H1 (cell line): Measurements from ENCODE around the gene IL22RA2. TPM values are rescaled to one million over a fixed set of nuclear protein-coding genes. Genes with fewer than 3 reads are reported as not detected.

ENCODE experiments used
- CTCF ChIA-PET: fragments of 300-600 bp; sonication (Branson Sonifier 250); formaldehyde crosslinking; loops from one replicate; lab custom pipeline; 2021; ENCODE audit not compliant: partially characterized antibody; lab: Charles Lee
- POLR2A ChIA-PET: fragments of 300-600 bp; sonication (Branson Sonifier 250); formaldehyde crosslinking; loops from one replicate; lab custom pipeline; 2021; ENCODE audit warnings: inconsistent platforms; ENCODE audit not compliant: partially characterized antibody; lab: Charles Lee
- DNase-seq, 2 experiments: peaks; one replicate each; pipeline versions ENCODE4 v3.0.0 to v3.0.0-alpha.2; 2010 to 2022; ENCODE audit warnings: low spot score in 2 of 2, low read depth in 1 of 2, mixed read lengths in 1 of 2
- FAIRE-seq: peaks from 2 replicates; lab custom pipeline; 2011; peaks lifted over from hg19 to GRCh38; lab: Jason Lieb, UNC
- H2AFZ ChIP-seq: 2 replicates; pipeline ENCODE4 v1.8.1; 2012; ENCODE audit warnings: low read length, inconsistent platforms
- H2AK5ac ChIP-seq: 2 replicates; pipeline ENCODE4 v1.6.1; 2013; ENCODE audit warnings: low read depth, low read length
- H2BK120ac ChIP-seq: replicated peaks from 2 replicates; pipeline ENCODE3; 2013; ENCODE audit warnings: low read depth, low read length, inconsistent platforms
- H2BK12ac ChIP-seq: 2 replicates; pipeline ENCODE4 v1.6.1; 2013; ENCODE audit warnings: low read depth, low read length
- H2BK15ac ChIP-seq: 2 replicates; pipeline ENCODE4 v1.6.1; 2013; ENCODE audit warnings: low read length
- H2BK20ac ChIP-seq: 2 replicates; pipeline ENCODE4 v1.6.1; 2013; ENCODE audit warnings: low read length
- H2BK5ac ChIP-seq: 2 replicates; pipeline ENCODE4 v1.6.1; 2013; ENCODE audit warnings: low read depth, low read length
- H3K14ac ChIP-seq: 2 replicates; pipeline ENCODE4 v1.6.1; 2013; ENCODE audit warnings: inconsistent platforms; ENCODE audit not compliant: insufficient read length
- H3K18ac ChIP-seq: 2 replicates; pipeline ENCODE4 v1.6.1; 2013; ENCODE audit warnings: low read length; ENCODE audit errors: extremely low read depth
- H3K23ac ChIP-seq: 2 replicates; pipeline ENCODE4 v1.6.1; 2013; ENCODE audit warnings: inconsistent platforms; ENCODE audit not compliant: insufficient read length
- H3K23me2 ChIP-seq: 2 replicates; pipeline ENCODE4 v1.6.1; 2013; ENCODE audit warnings: low read depth, low read length
- H3K27ac ChIP-seq: 2 replicates; pipeline ENCODE4 v1.6.1; 2011; ENCODE audit warnings: low read depth, low read length, inconsistent platforms
- H3K27me3 ChIP-seq, 4 experiments: replicated peaks in 1 of 4; 1 replicate in 1 of 4; 2 replicates in 3 of 4; pipeline versions ENCODE4 v1.6.1 to v1.8.1; 2011 to 2013; ENCODE audit warnings: low read length in 3 of 4, mild to moderate bottlenecking in 3 of 4, inconsistent platforms in 2 of 4, mixed read lengths in 2 of 4, moderate library complexity in 1 of 4; ENCODE audit not compliant: control insufficient read depth in 3 of 4, insufficient read depth in 3 of 4; ENCODE audit errors: extremely low read depth in 1 of 4
- H3K36me3 ChIP-seq, 4 experiments: 2 replicates each; pipeline versions ENCODE4 v1.6.1 to v1.8.1; 2011 to 2013; ENCODE audit warnings: mild to moderate bottlenecking in 4 of 4, low read length in 3 of 4, moderate library complexity in 2 of 4, control low read depth in 1 of 4, inconsistent platforms in 1 of 4; ENCODE audit not compliant: insufficient read depth in 4 of 4, control insufficient read depth in 2 of 4
- H3K4ac ChIP-seq: replicated peaks from 2 replicates; pipeline ENCODE3; 2013; ENCODE audit warnings: low read length, low read depth, mixed read lengths, inconsistent platforms; ENCODE audit not compliant: insufficient read length
- H3K4me1 ChIP-seq, 4 experiments: replicated peaks in 1 of 4; 1 replicate in 1 of 4; 2 replicates in 3 of 4; pipeline versions ENCODE4 v1.6.1 to v1.8.1; 2011 to 2013; ENCODE audit warnings: low read length in 3 of 4, inconsistent platforms in 2 of 4, mixed read lengths in 1 of 4; ENCODE audit not compliant: insufficient read depth in 4 of 4, control insufficient read depth in 3 of 4
- H3K4me2 ChIP-seq, 2 experiments: 2 replicates each; pipeline versions ENCODE4 v1.6.1 to v1.8.1; 2011 to 2013; ENCODE audit warnings: low read depth in 2 of 2, low read length in 2 of 2, control low read depth in 1 of 2, inconsistent platforms in 1 of 2, mild to moderate bottlenecking in 1 of 2; ENCODE audit not compliant: insufficient read depth in 1 of 2
- H3K4me3 ChIP-seq, 4 experiments: fragments of 200-600, 300-600 bp in 1 of 4; sonication (generic), shearing (Covaris generic), sonication (Bioruptor Twin) in 1 of 4; 2 replicates each; pipeline versions ENCODE4 v1.5.1 to v1.8.1; 2011 to 2016; ENCODE audit warnings: low read length in 4 of 4, low read depth in 3 of 4, control low read depth in 2 of 4, inconsistent platforms in 2 of 4, mild to moderate bottlenecking in 2 of 4, mixed read lengths in 1 of 4, moderate library complexity in 1 of 4; ENCODE audit not compliant: insufficient read depth in 2 of 4; ENCODE audit errors: extremely low read depth in 1 of 4
- H3K56ac ChIP-seq: replicated peaks from 2 replicates; pipeline ENCODE3; 2013; ENCODE audit warnings: low read depth, mild to moderate bottlenecking, mixed read lengths, low read length, inconsistent platforms; ENCODE audit not compliant: insufficient read length
- H3K79me1 ChIP-seq: 2 replicates; pipeline ENCODE4 v1.6.1; 2013; ENCODE audit warnings: low read depth, low read length, control low read depth
- H3K79me2 ChIP-seq, 2 experiments: 2 replicates each; pipeline versions ENCODE4 v1.6.1 to v1.8.1; 2012 to 2013; ENCODE audit warnings: low read length in 2 of 2, mild to moderate bottlenecking in 2 of 2, inconsistent platforms in 1 of 2; ENCODE audit not compliant: insufficient read depth in 2 of 2, control insufficient read depth in 1 of 2
- H3K9ac ChIP-seq, 4 experiments: replicated peaks in 1 of 4; 1 replicate in 1 of 4; 2 replicates in 3 of 4; pipeline versions ENCODE4 v1.6.1 to v1.8.1; 2011 to 2013; ENCODE audit warnings: low read depth in 3 of 4, low read length in 3 of 4, control low read depth in 2 of 4, mild to moderate bottlenecking in 2 of 4, moderate library complexity in 2 of 4, inconsistent platforms in 1 of 4; ENCODE audit errors: extremely low read depth in 1 of 4
- H3K9me3 ChIP-seq, 2 experiments: 2 replicates each; pipeline versions ENCODE4 v1.6.1 to v1.8.1; 2012 to 2013; ENCODE audit warnings: mild to moderate bottlenecking in 2 of 2, moderate library complexity in 2 of 2, control low read depth in 1 of 2, inconsistent platforms in 1 of 2, low read depth in 1 of 2, low read length in 1 of 2, mixed read lengths in 1 of 2; ENCODE audit not compliant: insufficient read depth in 2 of 2
- H4K20me1 ChIP-seq, 2 experiments: replicated peaks in 1 of 2; 2 replicates each; pipeline versions ENCODE3 to v1.8.1; 2011 to 2013; ENCODE audit warnings: inconsistent platforms in 2 of 2, low read length in 2 of 2, mild to moderate bottlenecking in 1 of 2; ENCODE audit not compliant: insufficient read depth in 2 of 2, control insufficient read depth in 1 of 2
- H4K5ac ChIP-seq: 2 replicates; pipeline ENCODE4 v1.6.1; 2013; ENCODE audit warnings: low read length, low read depth, mixed read lengths, inconsistent platforms; ENCODE audit not compliant: insufficient read length
- H4K8ac ChIP-seq: 2 replicates; pipeline ENCODE4 v1.8.0; 2013; ENCODE audit warnings: mild to moderate bottlenecking, moderate library complexity, low read length, inconsistent platforms; ENCODE audit not compliant: insufficient read depth; ENCODE audit errors: extremely low read depth
- H4K91ac ChIP-seq: replicated peaks from 2 replicates; pipeline ENCODE3; 2013; ENCODE audit warnings: low read length, mixed read lengths, inconsistent platforms; ENCODE audit not compliant: insufficient read length
- CBX5 ChIP-seq: fragments of 300-800, 300-1000 bp; sonication (generic); IDR thresholded peaks from 2 replicates; pipeline ENCODE4 v1.7.1; 2016; ENCODE audit warnings: antibody characterized with exemption, low read length, low read depth
- CREB1 ChIP-seq: IDR thresholded peaks from 2 replicates; pipeline ENCODE4 v1.6.1; 2012; ENCODE audit warnings: inconsistent platforms
- EP300 ChIP-seq, 2 experiments: IDR thresholded peaks; 1 replicate in 1 of 2; 2 replicates in 1 of 2; pipeline ENCODE4 v1.6.1; 2011 to 2012; ENCODE audit warnings: low read depth in 2 of 2, low read length in 2 of 2, mild to moderate bottlenecking in 2 of 2, borderline replicate concordance in 1 of 2, inconsistent platforms in 1 of 2, moderate library complexity in 1 of 2
- GABPA ChIP-seq: IDR thresholded peaks from 2 replicates; pipeline ENCODE4 v1.6.1; 2011; ENCODE audit warnings: mild to moderate bottlenecking, low read length, moderate library complexity, borderline replicate concordance; ENCODE audit not compliant: insufficient read depth
- GTF2F1 ChIP-seq: IDR thresholded peaks from 2 replicates; pipeline ENCODE4 v1.6.1; 2012; ENCODE audit warnings: low read depth, low read length, improper control_type of control experiment, borderline replicate concordance
- NANOG ChIP-seq: IDR thresholded peaks from 2 replicates; pipeline ENCODE4 v1.6.1; 2011; ENCODE audit warnings: low read length, low read depth, mild to moderate bottlenecking, inconsistent platforms; ENCODE audit not compliant: insufficient read depth, poor library complexity, severe bottlenecking
- WGBS, 2 experiments: shearing (Covaris generic) in 1 of 2; methylation state at CpG; one replicate each; pipeline versions ENCODE4 v1.1.6 to v1.1.7; 2013 to 2015; ENCODE audit warnings: low lambda C conversion rate in 2 of 2, mixed read lengths in 2 of 2, inconsistent platforms in 1 of 2, low coverage in 1 of 2, missing lambda C conversion rate in 1 of 2; ENCODE audit not compliant: insufficient replicate concordance in 2 of 2, insufficient coverage in 1 of 2, insufficient read length in 1 of 2; ENCODE audit errors: extremely low coverage in 1 of 2, missing lambda C conversion rate in 1 of 2; 5-methylcytosine and 5-hydroxymethylcytosine counted together
- polyA plus RNA-seq, 7 experiments: library from polyadenylated mRNA; depleted of rRNA in 3 of 7; stranded (reverse) in 5 of 7; unstranded in 2 of 7; fragments of >200 nt in 5 of 7; fragments of 200-250 nt in 2 of 7; gene quantifications; 1 replicate in 5 of 7; 2 replicates in 1 of 7; 4 replicates in 1 of 7; pipeline versions ENCODE4 v1.2.1 to v1.2.3, GENCODE V29; 2011 to 2013; ENCODE audit warnings: missing spikeins in 2 of 7, mixed read lengths in 2 of 7
- total RNA-seq: library from RNA; stranded (reverse); fragmentation: NEBNext Ultra II Directional; extraction: Animal tissue kit (Norgen Biotek cat#: 25700); gene quantifications from 2 replicates; pipeline ENCODE4 v1.2.1, GENCODE V29; 2021

The IL22RA2 gene
- total and polyA plus RNA-seq, 2 of the 8 experiments (the other 6 are each of a cell fraction or from before 2014, with no cell fraction given): not detected

DNA sequence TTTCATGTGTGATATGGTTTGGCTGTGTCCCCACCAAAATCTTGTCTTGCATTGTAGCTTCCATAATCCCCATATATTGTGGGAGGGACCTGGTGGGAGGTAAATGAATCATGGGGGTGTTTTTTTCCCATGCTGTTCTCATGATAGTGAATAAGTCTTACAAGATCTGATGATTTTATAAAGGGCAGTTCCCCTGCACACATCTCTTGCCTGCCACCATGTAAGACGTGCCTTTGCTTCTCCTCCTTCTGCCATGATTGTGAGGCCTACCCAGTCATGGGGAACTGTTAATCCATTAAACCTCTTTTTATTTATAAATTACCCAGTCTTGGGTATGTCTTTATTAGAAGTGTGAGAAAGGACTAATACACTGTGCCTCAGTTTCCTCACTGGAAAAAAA is 4.2 kb upstream of the IL22RA2 start:
- no peak overlapping the region for H2BK20ac ChIP-seq
- H3K18ac ChIP-seq: no peak overlapping the region
- no peak overlapping the region for H2BK120ac ChIP-seq
- H3K4me3 ChIP-seq: no peak overlapping the region
- no peak overlapping the region for H2AK5ac ChIP-seq
- no peaks in the 10 kb centered on the region for H3K79me1 ChIP-seq
- no peak overlapping the region for H3K23ac ChIP-seq
- H4K5ac ChIP-seq: no peak overlapping the region
- H4K20me1 ChIP-seq: no peaks in the 10 kb centered on the region
- peaks cover 0 to 3% (median 1%) of the 10 kb centered on the region in 4 experiments; a peak in 2 of 8 replicates for H3K36me3 ChIP-seq
- no peak overlapping the region for H2BK5ac ChIP-seq
- WGBS, 2 experiments: 88% methylated on average over 1 of the region's 1 CpG; no CpG with 5 or more reads in 1 of the 2 experiments
- TF ChIP-seq GTF2F1 (no peak), NANOG (no peak), GABPA (no peak), CBX5 (no peak), EP300 (IDR thresholded peaks at IDR 0.05; ENCODE audit: borderline replicate concordance in 1 of 2, low read depth in 2 of 2, low read length in 2 of 2) (no peak), CREB1 (no peak)
- DNase-seq (no peak), FAIRE-seq (no peak)
- ChIA-PET CTCF (no interaction called here), POLR2A (no interaction called here)
- no peak overlapping the region for H3K9ac ChIP-seq
- H3K14ac ChIP-seq: no peak overlapping the region
- H3K4me1 ChIP-seq: no peaks in the 10 kb centered on the region
- no peak overlapping the region for H4K8ac ChIP-seq
- H3K4me2 ChIP-seq: no peak overlapping the region
- no peak overlapping the region for H4K91ac ChIP-seq
- no peaks in the 10 kb centered on the region for H3K79me2 ChIP-seq
- no peak overlapping the region for H2BK15ac ChIP-seq
- H2AFZ ChIP-seq: no peak overlapping the region
- H3K27me3 ChIP-seq: no peaks in the 10 kb centered on the region
- H3K9me3 ChIP-seq: peaks cover 26 to 33% of the 10 kb centered on the region in 2 experiments
- H3K23me2 ChIP-seq: no peaks in the 10 kb centered on the region
- no peak overlapping the region for H3K27ac ChIP-seq
- H3K4ac ChIP-seq: no peak overlapping the region
- no peak overlapping the region for H3K56ac ChIP-seq
- no peak overlapping the region for H2BK12ac ChIP-seq
